Psoas muscle (tissue), 8 donors: ENCODE measurements around the gene RNF13. TPM values are rescaled to one million over a fixed set of nuclear protein-coding genes. Genes with fewer than 3 reads are reported as not detected.

Experiments
- ATAC-seq, 4 donors: fragments of 200-7000 bp; cut with Tn5 transposase; one replicate each; pipeline ENCODE4 v1.9.1; 2020; ENCODE audit warnings: moderate library complexity in 3 of 4, mild to moderate bottlenecking in 2 of 4
- DNase-seq, 2 donors: peaks; one replicate each; pipeline ENCODE4 v3.0.0-alpha.2; 2020
- H3K27ac ChIP-seq: fragments of 200-600 bp; one replicate; pipeline ENCODE4 v1.8.0; 2022
- H3K27me3 ChIP-seq, 3 donors: fragments of 200-600 bp in 1 of 3; one replicate each; pipeline versions ENCODE4 v1.6.1 to v1.8.0; 2013 to 2022; ENCODE audit warnings: low read length in 2 of 3, mild to moderate bottlenecking in 2 of 3, moderate library complexity in 1 of 3; ENCODE audit not compliant: insufficient read depth in 3 of 3
- H3K36me3 ChIP-seq, 2 donors: fragments of 200-600 bp in 1 of 2; one replicate each; pipeline versions ENCODE4 v1.6.1 to v1.8.0; 2013 to 2022; ENCODE audit warnings: low read depth in 1 of 2, mild to moderate bottlenecking in 1 of 2, moderate library complexity in 1 of 2; ENCODE audit not compliant: insufficient read depth in 1 of 2
- H3K4me1 ChIP-seq: fragments of 200-600 bp; one replicate; pipeline ENCODE4 v1.8.0; 2022
- H3K4me3 ChIP-seq: fragments of 200-600 bp; one replicate; pipeline ENCODE4 v1.8.0; 2022; ENCODE audit warnings: mild to moderate bottlenecking
- H3K9me3 ChIP-seq: fragments of 200-600 bp; one replicate; pipeline ENCODE4 v1.8.0; 2022
- CTCF ChIP-seq: fragments of 200-600 bp; IDR thresholded peaks from one replicate; pipeline ENCODE4 v1.8.0; 2022; ENCODE audit warnings: antibody characterized with exemption
- WGBS, 3 donors: extraction: QIAGEN DNeasy Blood & Tissue Kit; methylation state at CpG; one replicate each; pipeline versions ENCODE4 v1.1.6 to v1.1.7; 2013; 5-methylcytosine and 5-hydroxymethylcytosine counted together
- intact Hi-C, 2 donors: fragments of 100-400 bp; cut with DNase I; formaldehyde crosslinking; loops; one replicate each; pipeline versions ENCODE4 v1.11.0 to v1.14.2; 2022
- polyA plus RNA-seq, 3 donors: library from polyadenylated mRNA; stranded (reverse); fragments of 200-250 nt; gene quantifications; one replicate each; pipeline ENCODE4 v1.2.3, GENCODE V29; 2013
- total RNA-seq, 4 donors: library from RNA; stranded (reverse); fragmentation: NEBNext Ultra II Directional in 2 of 4; extraction: Animal tissue kit (Norgen Biotek cat#: 25700) in 2 of 4; gene quantifications; one replicate each; pipeline versions ENCODE4 v1.2.1 to v1.2.4, GENCODE V29; 2021 to 2023
- donor health status: healthy with polysubstance abuse.
- donor health status: DM: no; HTN: no; CAD: no; lungs with moderate emphysema.
- donor health status: Bipolar disorder and iron deficiency.
- donor health status: healthy.
- donor health status: DM: yes; HTN: yes; CAD: no.
- donor health status: DM: no; HTN: no; CAD: no.
- donor health status: DM: no; HTN: no; CAD: no.
- donor health status: DM: yes; HTN: yes; CAD: no.

Gene RNF13
- total and polyA plus RNA-seq, 7 donors: 21.7 to 51.0 (median 41.6) TPM

DNA sequence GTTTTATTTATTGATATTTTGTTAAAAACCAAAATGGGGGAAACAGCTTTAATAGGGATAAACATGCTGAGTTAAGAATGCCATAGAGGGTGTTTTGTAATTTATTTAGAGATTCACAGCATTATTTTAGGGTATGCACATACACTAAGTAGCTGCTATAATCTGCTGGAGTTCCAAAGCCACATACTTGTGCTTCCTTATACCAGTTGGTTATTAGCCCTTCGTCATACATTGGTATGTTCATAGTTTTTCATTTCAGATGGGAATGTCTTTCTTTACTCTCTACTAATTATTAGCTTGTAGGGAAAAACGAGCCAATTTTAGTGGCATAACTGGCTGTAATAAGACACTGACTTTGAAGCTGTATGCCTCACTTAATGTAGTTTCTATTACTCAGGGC, 82.8 kb downstream of the RNF13 start:
- Histone ChIP-seq H3K27ac (peak overlapping the region; percentile 81), H3K36me3 (no peaks in the 10 kb centered on the region), H3K9me3 (no peaks in the 10 kb centered on the region), H3K4me3 (peak overlapping the region; percentile 35), H3K4me1 (peaks cover 92% of the 10 kb centered on the region), H3K27me3 (no peaks in the 10 kb centered on the region)
- intact Hi-C loops: no loop called here
- 34 to 51% (median 38%) methylated on average over 2 of the region's 2 CpGs for WGBS, 3 donors
- TF ChIP-seq CTCF: no peak
- ATAC-seq (no peak), DNase-seq (no peak)

DNA sequence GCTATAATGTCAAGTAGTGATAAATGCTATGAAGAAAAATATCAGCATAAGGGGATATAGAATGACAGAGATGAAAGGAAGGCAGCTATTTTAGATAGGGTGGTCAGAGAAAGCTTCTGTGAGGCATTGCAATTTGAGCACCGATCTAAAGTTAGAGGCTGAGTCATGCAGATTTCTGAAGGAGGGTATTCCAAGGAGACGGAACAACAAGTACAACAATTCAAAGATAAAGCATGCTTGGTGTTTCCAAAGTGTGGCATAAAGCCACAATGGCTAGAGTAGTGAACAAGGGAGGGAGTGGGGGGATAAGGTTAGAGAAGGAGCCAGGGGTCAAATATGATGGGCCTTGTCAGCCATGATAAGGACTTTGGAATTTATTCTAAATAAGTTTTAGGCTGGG, 85.8 kb downstream of the RNF13 start:
- WGBS, 3 donors: 35 to 49% (median 43%) methylated on average over 2 of the region's 2 CpGs
- Histone ChIP-seq H3K27me3 (no peaks in the 10 kb centered on the region), H3K36me3 (no peaks in the 10 kb centered on the region), H3K4me3 (no peak overlapping the region), H3K9me3 (no peaks in the 10 kb centered on the region), H3K4me1 (peaks cover 74% of the 10 kb centered on the region), H3K27ac (peak overlapping the region; percentile 81)
- TF ChIP-seq CTCF: no peak
- no peak for DNase-seq
- peak; percentile 93 to 97 (median 96) for ATAC-seq
- intact Hi-C loops: no loop called here

- H3K27me3 ChIP-seq: no peaks in the 10 kb centered on the region
- no peaks in the 10 kb centered on the region for H3K9me3 ChIP-seq
- H3K4me1 ChIP-seq: peaks cover 58% of the 10 kb centered on the region
- ATAC-seq: peak in 3 of 4 donors; percentile 22 to 31 (median 31)
- H3K27ac ChIP-seq: peak overlapping the region; percentile 81
- intact Hi-C loops: no loop called here
- no peak overlapping the region for H3K4me3 ChIP-seq
- TF ChIP-seq CTCF: no peak
- no peaks in the 10 kb centered on the region for H3K36me3 ChIP-seq
- no peak for DNase-seq
These were observed 87.3 kb downstream of the RNF13 start for GRCh38 chr3:149900322-149900721.

GRCh38 chr3:149901770-149902169, 88.8 kb downstream of the RNF13 start:
- Histone ChIP-seq H3K36me3 (no peaks in the 10 kb centered on the region), H3K27me3 (no peaks in the 10 kb centered on the region), H3K9me3 (no peaks in the 10 kb centered on the region), H3K27ac (peak overlapping the region; percentile 32), H3K4me3 (no peak overlapping the region), H3K4me1 (peaks cover 46% of the 10 kb centered on the region)
- intact Hi-C loops: no loop called here
- TF ChIP-seq CTCF: no peak
- DNase-seq (no peak), ATAC-seq (no peak)

GRCh38 chr3:149902498-149903139, 89.6 kb downstream of the RNF13 start:
- Histone ChIP-seq H3K27ac (no peak overlapping the region), H3K27me3 (no peaks in the 10 kb centered on the region), H3K36me3 (no peaks in the 10 kb centered on the region), H3K4me3 (no peak overlapping the region), H3K4me1 (peaks cover 39% of the 10 kb centered on the region), H3K9me3 (no peaks in the 10 kb centered on the region)
- WGBS, 3 donors: 80 to 89% (median 85%) methylated on average over 3 of the region's 3 CpGs
- ATAC-seq: no peak
- intact Hi-C loops: no loop called here
- no peak for DNase-seq
- peak; percentile 24 for TF ChIP-seq CTCF
